Activated naive CD8-positive, alpha-beta T cell treated with anti-CD3 and anti-CD28 coated beads, Interleukin-2, amount 50 U/mL, for 16 hours (primary cell): ENCODE results near the gene PRCD.
"Not testable (repeated sequence)": the region's sequence is repeated elsewhere in the genome, so short reads cannot be mapped to it uniquely, and the experiment has no call there.

ENCODE experiments used
- DNase-seq: peaks from one replicate; pipeline ENCODE4 v3.0.0-alpha.2; 2020; ENCODE audit warnings: low read depth, low spot score

Gene PRCD

DNA sequence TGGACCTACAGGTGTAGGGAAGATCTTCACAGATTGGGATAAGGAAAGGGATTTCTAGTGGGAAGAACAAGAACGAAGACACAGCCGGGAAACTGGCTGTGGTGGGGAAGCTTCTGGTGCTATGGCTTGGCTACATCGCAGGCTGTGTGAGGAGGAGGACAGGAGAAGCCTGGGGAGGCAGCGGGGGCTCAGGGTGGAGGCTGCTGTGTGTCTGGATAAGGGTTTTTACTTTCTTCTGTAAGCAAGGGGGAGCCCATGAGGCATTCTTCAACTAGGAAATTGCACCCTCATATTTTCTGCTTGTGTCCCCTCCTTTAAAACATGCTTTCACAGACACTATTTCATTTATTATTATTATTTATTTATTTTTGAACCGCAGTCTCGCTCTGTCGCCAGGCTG lies 35.7 kb upstream of the PRCD start:
- DNase-seq, result no peak

DNA sequence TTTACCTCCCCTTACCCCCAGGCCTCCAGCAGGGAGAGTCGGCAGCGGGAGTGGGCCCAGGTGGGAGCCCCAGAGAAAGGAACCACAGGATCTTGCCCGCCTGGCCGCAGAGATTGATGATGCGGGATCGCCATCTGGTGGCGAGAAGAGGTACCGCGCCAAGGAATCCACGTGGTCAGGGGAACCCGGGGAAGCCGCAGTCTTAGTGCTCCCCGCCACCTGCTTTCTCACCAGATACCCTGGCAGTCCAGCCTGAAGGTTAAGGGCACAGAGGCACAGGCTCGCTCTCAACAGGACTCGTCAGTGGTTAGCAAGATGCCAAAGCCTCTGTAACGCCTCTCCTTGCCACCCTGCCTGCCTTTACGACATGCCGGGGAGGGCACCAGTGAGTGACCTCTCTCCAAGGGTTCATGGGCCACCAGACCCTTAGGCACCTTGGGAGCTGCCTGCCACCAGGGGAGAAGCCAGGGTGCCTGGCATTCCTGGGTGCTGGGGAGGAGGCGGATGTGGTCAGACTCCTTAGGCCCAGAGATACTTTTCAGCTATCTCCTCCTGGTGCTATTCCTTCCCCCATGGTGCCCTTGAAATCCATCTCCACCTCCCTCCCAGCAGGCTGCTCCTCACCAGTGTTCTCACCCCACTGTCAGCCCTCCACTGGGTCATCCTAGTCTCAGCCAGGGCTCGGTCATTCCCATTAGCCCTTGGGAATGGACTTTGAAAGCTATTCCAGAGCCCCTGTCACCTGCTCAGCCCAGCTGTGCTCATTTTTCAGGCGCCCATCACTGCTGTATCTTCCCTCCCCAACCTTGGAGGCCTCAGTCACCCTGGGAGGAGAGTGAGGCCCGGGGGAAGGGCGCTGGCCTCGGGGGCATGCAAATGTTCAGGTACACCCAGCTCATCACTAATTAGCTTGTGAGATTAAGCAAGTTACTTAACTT lies 33.2 kb upstream of the PRCD start:
- peak; percentile 78 for DNase-seq

DNA sequence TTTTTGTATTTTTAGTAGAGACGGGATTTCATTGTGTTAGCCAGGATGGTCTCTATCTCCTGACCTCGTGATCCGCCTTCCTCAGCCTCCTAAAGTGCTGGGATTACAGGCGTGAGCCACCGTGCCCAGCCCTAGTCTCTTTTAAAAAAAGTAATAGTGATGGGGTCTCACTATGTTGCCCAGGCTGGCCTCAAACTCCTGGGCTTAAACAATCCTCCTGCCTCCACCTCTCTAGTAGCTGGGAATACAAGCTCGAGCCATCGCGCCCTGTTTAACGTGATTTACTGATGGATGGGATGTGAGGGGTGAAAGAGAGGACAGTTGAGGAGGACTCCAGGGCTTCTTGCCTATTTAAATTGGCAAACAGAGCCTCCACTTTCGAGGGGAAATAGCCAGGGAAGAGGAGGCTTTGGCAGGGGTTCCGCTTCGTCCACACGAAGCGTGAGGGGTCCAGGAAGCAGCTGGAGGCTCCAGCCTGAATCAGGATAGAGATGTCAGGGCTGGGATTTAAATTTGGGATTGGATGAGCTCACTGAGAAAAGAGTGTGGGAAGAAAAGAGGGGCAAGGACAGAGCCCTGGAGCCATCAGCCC lies 31.3 kb upstream of the PRCD start:
- DNase-seq, result not testable (repeated sequence)

DNA sequence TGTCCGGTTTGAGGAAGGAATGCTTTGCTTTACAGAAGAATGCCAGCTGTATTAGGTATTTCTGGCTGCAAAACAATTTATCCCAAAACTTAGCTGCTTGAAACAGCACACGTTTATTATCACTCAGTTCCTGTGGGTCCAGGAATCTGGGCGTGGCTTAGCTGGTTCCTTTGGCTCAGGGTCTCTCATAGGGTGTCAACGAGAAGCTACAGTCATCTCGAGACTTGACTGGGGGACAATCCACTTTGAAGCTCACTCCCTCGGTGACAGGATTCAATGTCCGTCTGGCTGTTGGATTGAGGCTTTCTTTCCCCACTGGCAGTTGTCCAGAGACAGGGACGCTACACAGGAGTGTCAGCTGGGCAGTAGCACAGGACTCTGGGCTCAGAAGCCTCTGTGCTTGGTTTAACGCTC lies 29.0 kb upstream of the PRCD start:
- no peak for DNase-seq

DNA sequence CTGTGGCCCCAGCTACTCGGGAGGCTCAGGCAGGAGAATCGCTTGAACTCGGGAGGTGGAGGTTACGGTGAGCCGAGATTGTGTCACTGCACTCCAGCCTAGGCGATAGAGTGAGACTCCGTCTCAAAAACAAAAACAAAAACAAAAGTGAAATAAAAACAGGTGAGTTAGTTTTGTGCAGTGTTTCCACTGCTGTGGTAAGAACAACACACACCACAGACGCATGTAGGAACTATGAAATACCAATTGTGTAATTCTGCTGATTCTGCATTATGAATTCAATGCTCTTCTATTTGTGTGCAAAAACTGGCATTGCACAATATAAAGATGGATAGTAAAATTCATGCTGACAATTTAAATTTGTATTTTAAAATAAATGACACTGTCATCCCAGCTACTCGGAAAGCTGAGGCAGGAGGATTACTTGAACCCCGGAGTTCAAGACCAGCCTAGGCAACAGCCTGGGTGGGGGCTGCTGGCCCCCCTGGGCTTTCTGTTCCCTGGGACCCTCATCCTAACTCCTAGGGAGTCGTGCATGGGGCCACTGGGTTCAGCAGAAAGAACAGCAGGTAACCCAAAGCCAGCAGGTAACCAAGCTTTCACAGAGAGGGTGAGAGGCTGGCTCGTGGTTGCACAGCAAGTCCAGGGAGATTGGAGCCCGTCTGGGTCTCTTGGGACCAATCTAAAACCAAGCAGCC lies 28.0 kb upstream of the PRCD start:
- DNase-seq, result no peak

DNA sequence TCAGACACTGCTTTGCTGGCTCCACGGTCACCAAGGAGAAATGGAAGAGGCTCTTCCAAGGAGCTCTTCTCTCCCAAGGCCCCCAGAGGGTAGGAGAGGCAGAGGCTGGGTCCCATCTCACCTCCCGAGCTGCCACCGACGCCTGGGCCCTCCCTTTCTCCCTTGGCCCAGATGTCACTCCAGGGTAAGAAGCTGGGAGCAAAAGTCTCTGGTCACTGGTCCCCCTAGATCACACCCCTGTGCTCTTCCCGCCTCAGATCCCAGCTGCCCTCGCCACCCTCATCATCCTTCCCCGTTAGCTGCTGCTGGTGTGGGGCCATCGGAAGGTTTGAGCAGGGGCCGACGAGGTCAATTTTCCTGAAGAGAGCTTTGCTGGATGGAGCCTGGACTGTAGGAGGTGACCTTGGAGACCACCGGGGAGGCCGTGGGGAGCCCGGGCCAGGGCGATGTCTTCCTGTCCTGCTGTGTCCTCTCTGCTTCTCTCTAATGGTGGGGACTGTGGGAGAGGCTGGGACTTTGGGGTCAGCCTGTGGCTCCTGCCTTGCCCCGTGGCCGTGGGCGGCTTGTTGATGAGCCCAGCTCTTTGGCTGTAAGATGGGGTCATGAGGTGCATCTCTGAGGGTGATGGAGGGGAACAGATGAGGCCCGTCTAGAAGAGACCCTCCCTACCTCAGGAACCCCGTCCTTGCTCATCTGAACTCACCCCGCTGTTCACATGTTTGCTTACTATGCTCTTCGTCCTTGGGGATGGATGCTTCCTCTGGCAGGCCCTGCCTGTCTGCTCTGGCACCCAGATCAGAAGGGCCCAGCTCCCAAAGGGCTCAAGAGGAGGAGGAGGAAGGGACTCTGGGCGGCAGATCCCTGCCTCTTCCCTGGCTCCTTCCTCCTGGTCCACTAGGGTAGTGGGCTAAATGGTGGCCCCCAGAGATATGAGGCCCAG lies 27.2 kb upstream of the PRCD start:
- DNase-seq, result no peak

DNA sequence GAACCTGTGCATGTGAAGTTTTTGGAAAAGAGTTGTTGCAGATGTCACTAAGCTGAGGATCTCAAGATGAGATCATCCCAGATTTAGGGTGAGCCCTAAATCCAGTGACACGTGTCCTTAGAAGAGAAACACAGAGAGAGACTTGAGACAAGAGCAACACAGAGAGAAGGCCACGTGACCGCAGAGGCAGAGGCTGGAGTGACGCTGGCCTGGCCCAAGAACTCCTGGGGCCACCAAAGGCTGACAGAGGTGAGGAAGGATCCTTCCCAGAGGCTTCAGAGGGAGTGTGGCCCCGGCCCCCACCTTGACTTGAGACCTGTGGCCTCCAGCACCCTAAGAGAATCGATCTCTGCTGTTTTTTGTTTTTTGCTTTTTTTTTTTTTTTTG lies 26.5 kb upstream of the PRCD start:
- DNase-seq, result no peak

DNA sequence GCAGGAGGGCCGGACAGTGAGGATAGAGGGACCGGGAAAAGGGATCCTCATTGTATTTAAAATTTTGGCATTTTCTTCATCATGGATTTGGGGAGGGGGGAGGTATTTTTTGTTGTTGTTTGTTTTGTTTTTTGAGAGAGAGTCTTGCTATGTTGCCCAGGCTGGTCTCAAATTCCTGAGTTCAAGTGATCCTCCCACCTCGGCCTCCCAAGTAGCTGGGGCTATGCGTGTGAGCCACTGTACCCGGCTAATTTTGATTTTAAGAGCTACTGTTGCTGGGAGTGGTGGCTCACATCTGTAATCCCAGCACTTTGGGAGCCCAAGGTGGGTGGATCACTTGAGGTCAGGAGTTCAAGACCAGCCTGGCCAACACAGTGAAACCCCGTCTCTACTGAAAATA lies 25.5 kb upstream of the PRCD start:
- DNase-seq, result not testable (repeated sequence)

DNA sequence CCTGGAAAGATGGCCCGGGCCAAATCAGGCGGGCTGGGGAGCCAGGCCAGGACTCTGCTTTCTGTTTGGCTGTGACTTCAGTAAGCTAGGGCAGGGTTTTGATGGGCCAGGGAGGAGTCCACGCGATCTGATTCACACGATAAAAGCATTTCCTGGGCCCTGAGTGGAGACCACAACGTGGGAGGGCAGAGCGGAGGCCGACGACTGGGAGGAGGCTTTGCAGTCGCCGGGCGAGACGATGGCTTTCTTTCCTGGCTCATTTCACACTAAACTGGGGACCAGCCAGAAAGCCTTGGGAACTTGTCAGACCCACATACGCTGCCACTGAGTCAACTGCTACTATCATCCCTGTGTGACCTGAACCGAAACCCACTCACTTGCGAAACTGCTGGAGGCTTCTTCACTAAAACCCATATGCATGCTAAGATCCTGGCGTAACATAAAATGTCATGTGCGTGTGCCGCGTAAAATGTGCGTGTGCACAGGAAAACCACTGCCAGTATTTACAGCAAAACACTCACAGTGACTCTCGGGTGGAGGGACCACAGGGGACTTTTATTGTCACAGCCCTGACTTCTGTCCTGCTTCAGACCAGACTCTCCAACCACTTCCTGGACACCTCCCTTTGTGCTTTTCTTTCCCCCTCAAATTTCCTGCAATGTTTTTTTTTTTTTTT lies 24.4 kb upstream of the PRCD start:
- peak; percentile 47 for DNase-seq

DNA sequence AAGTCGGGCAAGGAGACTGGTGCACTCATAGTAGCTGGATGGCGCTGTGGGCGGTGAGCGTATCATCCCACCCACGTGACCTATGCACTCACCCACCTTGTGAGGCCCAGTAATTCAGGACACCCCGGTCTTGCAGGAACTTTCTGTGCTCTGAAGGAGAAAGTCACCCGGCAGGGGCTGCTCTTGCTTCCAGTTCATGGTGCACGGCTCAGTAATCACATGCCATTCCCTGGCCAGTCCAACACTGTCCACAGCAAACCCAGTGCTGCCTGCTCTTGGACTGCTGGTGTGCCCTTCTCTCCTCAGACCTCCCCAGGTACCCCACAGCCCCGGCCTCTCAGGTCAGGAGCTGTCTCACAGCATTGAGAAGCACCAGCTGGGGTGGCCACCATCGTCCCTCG lies 22.2 kb upstream of the PRCD start:
- no peak for DNase-seq

DNA sequence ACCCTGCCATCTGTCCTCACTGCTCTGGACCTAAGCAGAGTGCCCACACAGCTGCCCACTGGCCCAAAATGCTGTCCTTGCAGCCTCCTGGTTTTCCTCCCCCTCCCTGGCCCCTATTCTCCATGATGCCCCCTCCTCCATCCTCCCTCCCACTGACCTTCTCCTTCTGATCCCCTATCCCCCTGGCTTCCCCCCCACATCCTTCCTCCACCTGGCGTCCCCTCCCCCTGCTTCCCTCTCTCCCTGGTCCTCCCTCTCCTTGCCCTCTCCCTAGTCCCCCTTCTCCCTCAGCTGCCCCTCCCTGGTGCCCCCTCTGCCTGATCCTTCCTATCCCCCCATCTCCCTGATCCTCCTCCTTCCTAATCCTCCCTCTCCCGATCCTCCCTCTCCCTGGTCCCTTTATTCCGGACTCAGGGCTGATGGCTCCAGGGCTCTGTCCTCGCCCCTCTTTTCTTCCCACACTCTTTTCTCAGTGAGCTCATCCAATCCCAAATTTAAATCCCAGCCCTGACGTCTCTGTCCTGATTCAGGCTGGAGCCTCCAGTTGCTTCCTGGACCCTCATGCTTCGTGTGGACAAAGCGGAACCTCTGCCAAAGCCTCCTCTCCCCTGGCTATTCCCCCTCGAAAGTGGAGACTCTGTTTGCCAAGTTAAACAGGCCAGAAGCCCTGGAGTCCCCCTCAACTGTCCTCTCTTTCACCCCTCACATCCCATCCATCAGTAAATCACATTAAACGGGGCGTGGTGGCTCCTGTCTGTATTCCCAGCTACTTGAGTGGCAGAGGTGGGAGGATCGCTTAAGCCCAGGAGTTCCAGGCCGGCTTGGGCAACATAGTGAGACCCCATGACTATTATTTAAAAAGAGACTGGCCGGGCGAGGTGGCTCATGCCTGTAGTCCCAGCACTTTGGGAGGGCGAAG lies 20.5 kb upstream of the PRCD start:
- no peak for DNase-seq

DNA sequence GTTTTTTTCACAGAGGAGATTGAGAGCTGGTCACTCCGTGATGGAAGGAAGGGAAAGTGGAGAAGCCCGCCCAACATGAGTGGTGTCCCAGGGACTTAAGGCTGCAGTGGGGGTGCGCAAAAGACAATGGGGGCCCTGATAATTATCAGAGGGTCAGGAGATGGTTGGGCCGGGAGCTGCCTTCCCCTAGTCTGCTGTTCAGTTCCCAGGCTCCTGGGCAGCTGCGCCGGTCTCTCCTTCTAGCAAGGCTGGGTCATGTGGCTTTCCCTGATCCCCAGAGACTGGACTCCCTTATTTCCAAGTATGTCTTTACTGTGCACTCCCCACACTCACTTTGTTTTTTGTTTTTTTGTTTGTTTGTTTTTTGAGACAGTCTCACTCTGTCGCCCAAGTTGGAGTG lies 18.6 kb upstream of the PRCD start:
- no peak for DNase-seq

DNA sequence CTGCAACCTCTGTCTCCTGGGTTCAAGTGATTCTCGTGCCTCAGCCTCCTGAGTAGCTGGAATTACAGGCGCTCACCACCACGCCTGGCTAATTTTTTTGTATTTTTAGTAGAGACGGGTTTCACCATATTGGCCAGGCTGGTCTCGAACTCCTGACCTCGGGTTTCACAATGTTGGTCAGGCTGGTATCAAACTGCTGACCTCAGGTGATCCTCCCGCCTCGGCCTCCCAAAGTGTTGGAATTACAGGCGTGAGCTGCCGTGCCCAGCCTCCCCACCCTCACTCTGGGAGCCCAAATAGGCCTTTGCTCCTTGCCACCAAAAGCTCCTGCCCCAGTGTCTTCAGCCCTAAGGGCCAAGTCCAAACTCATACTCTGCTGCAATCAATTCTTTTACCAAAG lies 18.2 kb upstream of the PRCD start:
- not testable (repeated sequence) for DNase-seq

DNA sequence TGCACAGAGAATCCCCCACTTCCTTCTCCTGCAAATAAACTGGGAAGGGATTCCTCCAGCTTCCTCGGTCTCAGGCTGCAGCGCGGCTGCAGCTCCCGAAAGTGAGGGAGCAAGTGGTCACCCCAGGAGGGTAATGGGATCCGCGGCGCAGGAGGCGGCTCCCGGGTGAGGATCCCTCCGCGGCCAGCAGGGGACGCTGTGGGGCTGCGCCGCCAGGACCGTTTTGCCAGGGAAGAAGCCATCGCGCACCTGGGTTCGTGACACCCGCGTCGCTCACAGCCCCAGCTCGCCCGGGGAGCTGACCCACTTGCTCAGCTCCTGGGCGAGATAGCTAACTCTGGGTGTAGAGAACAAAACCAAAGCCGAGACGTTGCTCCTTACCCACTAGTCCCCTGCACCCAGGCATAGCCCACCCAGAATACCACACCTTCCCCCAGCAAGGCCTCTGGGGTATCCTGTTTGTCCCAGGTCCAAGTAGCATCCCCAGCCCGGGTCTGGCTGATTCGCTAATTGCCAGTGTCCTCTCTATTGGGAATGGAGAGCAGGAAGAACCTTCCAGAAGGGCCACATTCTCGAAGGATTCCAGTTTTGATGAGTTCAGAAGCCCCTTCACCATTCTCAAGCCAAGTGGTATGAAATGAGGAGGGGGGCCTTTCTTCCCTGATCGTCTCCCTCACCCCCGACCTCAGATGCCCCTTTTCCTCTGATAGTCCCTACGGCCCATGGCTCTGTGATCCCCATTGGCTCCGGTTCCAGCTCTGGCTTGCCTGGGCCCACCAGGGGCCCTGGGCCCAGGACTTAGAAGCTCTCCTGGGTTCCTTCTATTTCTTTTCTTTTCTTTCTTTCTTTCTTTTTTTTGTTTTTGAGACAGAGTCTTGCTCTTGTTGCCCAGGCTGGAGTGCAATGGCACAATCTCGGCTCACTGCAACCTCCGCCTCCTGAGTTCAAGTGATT lies 16.5 kb upstream of the PRCD start:
- DNase-seq, result peak; percentile 54

DNA sequence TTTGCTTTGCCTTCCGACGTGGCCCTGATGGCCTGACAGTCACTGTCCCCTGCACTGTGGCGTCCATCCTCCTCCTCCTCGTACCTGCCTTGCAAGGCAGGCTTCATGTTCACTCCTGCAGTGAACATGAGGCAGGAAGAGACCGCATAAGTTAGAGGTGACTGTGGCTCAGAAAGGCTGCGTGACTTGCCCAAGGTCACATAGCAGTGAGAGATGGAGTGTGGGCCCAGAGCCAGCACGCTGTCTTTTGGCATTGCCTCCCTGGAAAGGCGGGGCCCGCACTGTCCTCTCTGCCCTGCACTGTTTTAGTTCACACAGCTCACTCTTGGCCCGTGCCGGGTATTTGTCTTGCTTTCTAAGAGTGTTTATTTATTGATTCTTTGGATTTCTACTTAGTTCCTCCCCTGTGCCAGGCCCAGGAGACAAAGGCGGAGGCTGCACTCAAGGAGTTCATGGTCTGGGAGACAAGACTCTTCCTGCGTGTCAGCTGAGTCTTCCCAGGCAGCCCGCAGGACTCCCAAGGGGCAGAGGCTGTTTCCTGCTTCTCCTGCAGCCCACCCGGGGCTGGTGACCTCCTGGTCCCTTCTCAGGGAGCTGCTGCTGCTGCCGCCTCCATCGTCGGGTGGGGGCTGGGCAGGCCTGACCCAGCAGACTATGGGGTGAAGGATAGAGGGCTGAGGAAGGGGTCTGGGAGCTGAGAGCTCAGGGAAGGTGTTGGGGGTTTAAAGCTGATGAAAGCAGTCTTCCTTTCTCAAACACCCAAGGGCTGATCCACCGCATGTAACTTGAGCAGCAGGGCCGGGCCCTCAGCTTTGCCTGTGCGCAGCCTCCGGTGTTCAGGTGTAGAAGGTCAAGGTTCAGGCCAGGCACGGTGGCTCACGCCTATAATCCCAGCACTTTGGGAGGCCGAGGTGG lies 15.0 kb upstream of the PRCD start:
- no peak for DNase-seq

DNA sequence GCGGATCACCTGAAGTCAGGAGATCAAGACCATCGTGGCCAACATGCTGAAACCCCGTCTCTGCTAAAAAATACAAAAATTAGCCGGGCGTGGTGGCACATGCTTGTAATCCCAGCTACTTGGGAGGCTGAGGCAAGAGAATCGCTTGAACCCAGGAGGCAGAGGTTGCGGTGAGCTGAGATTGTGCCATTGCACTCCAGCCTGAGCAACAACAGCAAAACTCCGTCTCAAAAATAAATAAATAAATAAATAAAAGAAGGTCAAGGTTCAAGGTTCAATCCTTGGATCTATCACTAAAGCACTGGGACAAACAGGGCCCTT lies 14.4 kb upstream of the PRCD start:
- not testable (repeated sequence) for DNase-seq

DNA sequence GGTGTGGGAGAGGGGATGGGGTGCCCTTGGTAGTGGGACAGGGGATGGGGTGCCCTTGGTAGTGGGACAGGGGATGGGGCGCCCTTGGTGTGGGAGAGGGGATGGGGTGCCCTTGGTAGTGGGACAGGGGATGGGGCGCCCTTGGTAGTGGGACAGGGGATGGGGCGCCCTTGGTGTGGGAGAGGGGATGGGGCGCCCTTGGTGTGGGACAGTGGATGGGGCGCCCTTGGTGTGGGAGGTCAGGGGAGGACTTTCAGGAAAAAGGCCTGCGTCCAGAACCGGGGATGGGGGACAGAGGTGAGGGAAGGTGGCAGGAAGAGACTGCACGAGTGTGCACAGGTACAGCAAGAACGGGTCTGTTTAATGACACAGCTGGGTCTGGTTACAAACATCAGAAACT lies 12.8 kb upstream of the PRCD start:
- not testable (repeated sequence) for DNase-seq
